Measurements from ENCODE around the gene PIGW.

DNA sequence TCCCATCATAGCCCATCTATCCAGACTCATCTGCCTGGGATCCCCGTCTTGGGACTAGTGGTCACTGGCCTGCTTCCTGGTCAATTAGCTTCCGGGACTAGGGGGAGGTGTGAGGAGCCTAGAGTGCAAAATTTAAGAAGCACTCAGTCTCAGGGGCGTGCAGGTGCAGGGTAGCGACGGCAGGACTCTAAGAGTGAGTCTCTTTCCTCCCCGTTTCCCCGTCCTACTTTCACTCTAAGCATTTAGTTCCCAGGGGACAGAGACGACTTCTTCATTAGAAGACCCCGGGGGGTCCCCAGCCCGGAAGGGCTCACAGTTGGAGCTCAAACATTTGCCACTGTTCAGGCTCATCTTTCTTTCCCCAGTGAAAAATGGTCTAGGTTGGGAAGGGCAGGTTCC is 49.0 kb upstream of the PIGW start:
- no peak for TF ChIP-seq GABPA (IDR thresholded peaks at IDR 0.05; ENCODE audit: borderline replicate concordance, insufficient read depth, low read length)
- no peak for TF ChIP-seq CTCF (IDR thresholded peaks at IDR 0.05; ENCODE audit: control extremely low read depth in 1 of 3, insufficient read depth in 1 of 3, low read depth in 1 of 3, low read length in 3 of 3)
- no peak for TF ChIP-seq POLR2AphosphoS5 (IDR thresholded peaks at IDR 0.05; ENCODE audit: low read depth, low read length)
- TF ChIP-seq RXRA (IDR thresholded peaks at IDR 0.05; ENCODE audit: insufficient read depth, low read depth, low read length): no peak
- no peak for TF ChIP-seq CHD2 (IDR thresholded peaks at IDR 0.05; ENCODE audit: low read length)
- TF ChIP-seq CBX5 (IDR thresholded peaks at IDR 0.05; ENCODE audit: low read depth, low read length): no peak
- TF ChIP-seq RFX5 (IDR thresholded peaks at IDR 0.05; ENCODE audit: borderline replicate concordance, low read depth, low read length): no peak
- TF ChIP-seq EGR1 (IDR thresholded peaks at IDR 0.05; ENCODE audit: borderline replicate concordance, low read depth, low read length): no peak
- no peak for TF ChIP-seq CREB1 (IDR thresholded peaks at IDR 0.05)
- TF ChIP-seq EP300 (IDR thresholded peaks at IDR 0.05; ENCODE audit: borderline replicate concordance in 1 of 2, low read depth in 2 of 2, low read length in 2 of 2): no peak
- no peak for TF ChIP-seq YY1 (IDR thresholded peaks at IDR 0.05; ENCODE audit: low read depth, low read length)
- no peak for TF ChIP-seq CHD1 (IDR thresholded peaks at IDR 0.05; ENCODE audit: low read depth, low read length)
- no peak for TF ChIP-seq TBP (IDR thresholded peaks at IDR 0.05; ENCODE audit: low read depth, low read length)

Measured in H1 (cell line).